WERI-Rb-1 (cell line): Measurements from ENCODE around the gene MRAS.

Experiments used
- DNase-seq: peaks from one replicate; pipeline ENCODE4 v3.0.0-alpha.2; 2020
- H3K27ac ChIP-seq: fragments of 250-450 bp; sonication (Bioruptor Pico); 2 replicates; pipeline ENCODE4 v1.5.1; 2020; ENCODE audit warnings: mild to moderate bottlenecking, moderate library complexity
- H3K27me3 ChIP-seq: fragments of 250-450 bp; sonication (Bioruptor Pico); 2 replicates; pipeline ENCODE4 v1.5.1; 2021; ENCODE audit warnings: mild to moderate bottlenecking, low read depth, moderate library complexity; ENCODE audit not compliant: insufficient read depth, severe bottlenecking
- H3K36me3 ChIP-seq: fragments of 250-450 bp; sonication (Bioruptor Pico); 2 replicates; pipeline ENCODE4 v1.5.1; 2020; ENCODE audit warnings: mild to moderate bottlenecking, moderate library complexity
- H3K4me3 ChIP-seq: 2 replicates; pipeline ENCODE4 v1.5.1; 2011; ENCODE audit warnings: low read depth, mild to moderate bottlenecking, control low read depth, low read length
- H3K9me3 ChIP-seq: fragments of 250-450 bp; sonication (Bioruptor Pico); 2 replicates; pipeline ENCODE4 v1.5.1; 2021; ENCODE audit warnings: mild to moderate bottlenecking, moderate library complexity; ENCODE audit not compliant: severe bottlenecking
- CTCF ChIP-seq: IDR thresholded peaks from 2 replicates; pipeline ENCODE4 v1.5.1; 2011; ENCODE audit warnings: low read depth, mild to moderate bottlenecking, control low read depth, inconsistent platforms, low read length

MRAS gene

GRCh38 chr3:138401834-138402233 lies 53.5 kb downstream of the MRAS start:
- Histone ChIP-seq H3K4me3 (no peak overlapping the region), H3K36me3 (no peaks in the 10 kb centered on the region; the same call in 1 of the 2 replicates), H3K9me3 (no peaks in the 10 kb centered on the region), H3K27ac (no peak overlapping the region), H3K27me3 (no peaks in the 10 kb centered on the region)
- no peak for TF ChIP-seq CTCF
- DNase-seq, result no peak

- no peak for DNase-seq
Measured at GRCh38 chr3:138404121-138404520, 55.7 kb downstream of the MRAS start.

GRCh38 chr3:138405001-138405400 lies 56.6 kb downstream of the MRAS start:
- Histone ChIP-seq H3K36me3 (no peaks in the 10 kb centered on the region; the same call in 1 of the 2 replicates), H3K4me3 (no peak overlapping the region), H3K27me3 (no peaks in the 10 kb centered on the region), H3K27ac (no peak overlapping the region), H3K9me3 (no peaks in the 10 kb centered on the region)
- no peak for TF ChIP-seq CTCF
- DNase-seq, result no peak

More at GRCh38 chr3:138404121-138404520, 55.7 kb downstream of the MRAS start:
- Histone ChIP-seq H3K27ac (no peak overlapping the region), H3K4me3 (no peak overlapping the region), H3K36me3 (no peaks in the 10 kb centered on the region; the same call in 1 of the 2 replicates), H3K27me3 (no peaks in the 10 kb centered on the region), H3K9me3 (no peaks in the 10 kb centered on the region)
- no peak for TF ChIP-seq CTCF

- H3K27ac ChIP-seq, result no peak overlapping the region
Measured at GRCh38 chr3:138405486-138405885, 57.1 kb downstream of the MRAS start.

GRCh38 chr3:138406606-138407005 lies 58.2 kb downstream of the MRAS start:
- H3K27me3 ChIP-seq, result no peaks in the 10 kb centered on the region
- H3K27ac ChIP-seq, result no peak overlapping the region
- H3K36me3 ChIP-seq, result no peaks in the 10 kb centered on the region; the same call in 1 of the 2 replicates
- no peak for TF ChIP-seq CTCF
- no peak for DNase-seq
- no peak overlapping the region for H3K4me3 ChIP-seq
- no peaks in the 10 kb centered on the region for H3K9me3 ChIP-seq

More at GRCh38 chr3:138405486-138405885, 57.1 kb downstream of the MRAS start:
- Histone ChIP-seq H3K9me3 (no peaks in the 10 kb centered on the region), H3K27me3 (no peaks in the 10 kb centered on the region), H3K36me3 (no peaks in the 10 kb centered on the region; the same call in 1 of the 2 replicates), H3K4me3 (no peak overlapping the region)
- TF ChIP-seq CTCF, result no peak
- DNase-seq, result no peak

- Histone ChIP-seq H3K9me3 (no peaks in the 10 kb centered on the region), H3K36me3 (no peaks in the 10 kb centered on the region; the same call in 1 of the 2 replicates), H3K27ac (no peak overlapping the region), H3K27me3 (no peaks in the 10 kb centered on the region), H3K4me3 (no peak overlapping the region)
- DNase-seq, result no peak
- TF ChIP-seq CTCF, result no peak
Measured at GRCh38 chr3:138407236-138407907, 59.0 kb downstream of the MRAS start.
